Measurements from ENCODE around the gene PPTC7.
"Not testable (repeated sequence)": the region's sequence is repeated elsewhere in the genome, so short reads cannot be mapped to it uniquely, and the experiment has no call there.

Gene PPTC7

GRCh38 chr12:110590059-110590458 is 6.9 kb upstream of the PPTC7 start:
- in situ Hi-C loops (cut with MboI; ENCODE audit: low sequenced_read_pairs), result loop anchor here (10.0 kb wide), 1 partner anchor 75 kb away; no protein-coding TSS in a partner anchor

DNA sequence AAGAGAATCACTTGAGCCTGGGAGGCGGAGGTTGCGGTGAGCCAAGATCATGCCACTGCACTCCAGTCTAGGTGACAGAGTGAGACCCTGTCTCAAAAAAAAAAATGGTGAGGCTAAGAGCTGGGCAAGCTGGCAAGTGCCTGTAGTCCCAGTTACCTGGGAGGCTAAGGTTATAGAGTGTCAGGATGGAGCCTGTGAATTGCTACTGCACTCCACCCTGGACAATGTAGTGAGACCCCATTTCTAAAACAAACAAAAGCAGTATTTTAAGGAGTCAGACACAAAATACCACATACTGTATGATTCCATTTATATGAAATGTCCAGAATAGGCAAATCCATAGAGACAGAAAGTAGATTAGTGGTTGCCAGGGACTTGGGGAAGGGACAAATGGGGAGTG is 4.0 kb upstream of the PPTC7 start:
- in situ Hi-C loops (cut with MboI; ENCODE audit: low sequenced_read_pairs), result not testable (repeated sequence)

GRCh38 chr12:110585231-110585799 is 2.2 kb upstream of the PPTC7 start:
- in situ Hi-C loops (cut with MboI; ENCODE audit: low sequenced_read_pairs), result no loop called here

DNA sequence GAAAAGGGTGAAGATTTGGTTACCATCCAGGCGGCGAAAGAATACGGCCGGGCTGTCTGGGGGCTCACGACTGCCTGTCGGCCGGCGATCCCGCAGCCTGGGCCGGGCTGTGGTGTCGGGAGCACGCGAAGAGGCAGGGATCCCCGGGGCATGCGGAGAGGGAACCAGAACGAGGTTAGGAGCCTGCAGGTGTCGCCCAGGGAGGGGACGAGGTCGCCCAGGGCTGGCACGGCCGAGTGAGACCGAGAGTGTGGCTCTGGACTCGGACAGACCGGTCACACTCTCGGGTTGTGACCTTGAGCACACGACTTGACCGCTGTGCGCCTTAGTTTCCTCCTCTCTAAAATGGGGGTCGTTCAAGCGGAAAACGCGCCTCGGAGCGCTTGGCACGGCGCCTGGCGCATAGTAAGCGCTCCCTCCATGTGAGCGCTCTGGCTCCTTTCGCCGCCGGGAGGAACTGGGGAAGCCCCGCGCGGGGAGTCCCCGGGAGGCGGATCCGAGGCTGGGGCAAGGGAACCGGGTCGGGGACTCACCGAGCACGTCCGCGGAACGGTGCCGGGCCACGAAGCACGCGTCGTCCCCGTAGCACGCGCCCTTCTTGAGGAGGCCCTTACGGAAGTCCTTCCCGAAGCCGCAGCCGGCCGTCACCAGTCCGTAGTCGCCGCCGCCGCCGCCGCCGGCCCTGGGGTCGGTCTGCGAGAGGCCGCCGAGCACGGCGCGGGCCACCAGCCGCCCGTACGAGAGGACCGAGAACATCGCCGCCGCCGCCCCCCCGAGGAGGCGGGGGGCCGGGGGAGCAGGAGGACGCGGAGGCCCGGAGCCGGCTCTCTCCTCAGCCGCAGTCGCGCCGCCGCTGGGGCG is 612 bp downstream of the PPTC7 start:
- in situ Hi-C loops (cut with MboI; ENCODE audit: low sequenced_read_pairs), result no loop called here

DNA sequence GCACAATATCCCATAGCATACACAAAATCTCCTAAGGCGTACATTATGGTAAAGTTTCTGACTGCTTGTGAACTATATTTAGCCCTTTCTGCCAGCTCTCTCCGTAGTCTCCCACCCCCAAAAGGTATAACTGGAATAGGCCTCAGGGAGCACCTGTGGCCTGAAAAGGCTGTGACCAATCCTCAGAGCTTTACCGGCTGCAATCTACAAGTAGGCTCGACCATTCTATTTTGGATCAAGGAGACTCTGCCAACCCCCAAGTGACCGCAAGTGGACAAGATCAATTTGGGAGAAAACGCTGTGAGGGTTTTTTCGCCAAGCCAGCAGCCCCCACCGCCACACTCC is 1.2 kb downstream of the PPTC7 start:
- in situ Hi-C loops (cut with MboI; ENCODE audit: low sequenced_read_pairs), result no loop called here

DNA sequence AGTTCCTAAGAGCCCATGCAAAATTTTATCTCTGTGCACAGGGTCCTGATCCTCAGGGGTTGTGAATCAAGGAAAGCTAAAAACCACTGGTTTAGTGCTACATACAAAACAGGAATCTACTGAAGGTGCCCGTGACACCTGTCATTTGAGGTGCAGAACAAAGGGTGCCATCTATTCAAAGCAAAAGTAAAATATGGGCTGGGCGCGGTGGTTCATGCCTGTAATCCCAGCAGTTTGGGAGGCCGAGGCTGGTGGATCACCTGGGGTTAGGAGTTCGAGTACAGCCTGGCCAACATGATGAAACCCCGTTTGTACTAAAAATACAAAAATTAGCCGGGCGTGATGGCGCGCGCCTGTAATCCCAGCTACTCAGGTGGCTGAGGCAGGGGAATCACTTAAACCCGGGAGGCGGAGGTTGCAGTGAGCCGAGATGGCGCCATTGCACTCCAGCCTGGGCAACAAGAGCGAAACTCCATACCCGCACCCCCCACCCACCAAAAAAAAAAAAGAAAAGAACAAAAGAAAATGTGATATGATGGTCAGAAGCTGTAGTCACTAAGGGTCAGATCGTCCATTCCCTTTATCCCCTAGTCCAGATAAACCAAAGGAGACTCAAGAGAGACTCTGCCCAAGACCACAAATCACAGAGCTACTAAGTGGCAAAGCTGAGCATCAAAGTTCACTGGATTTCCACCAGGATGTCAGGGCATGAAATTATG is 3.4 kb downstream of the PPTC7 start:
- in situ Hi-C loops (cut with MboI; ENCODE audit: low sequenced_read_pairs), result no loop called here

- in situ Hi-C loops (cut with MboI; ENCODE audit: low sequenced_read_pairs), result no loop called here
Observed at GRCh38 chr12:110578694-110579534, 4.2 kb downstream of the PPTC7 start.

GRCh38 chr12:110577864-110578693 is 5.0 kb downstream of the PPTC7 start:
- in situ Hi-C loops (cut with MboI; ENCODE audit: low sequenced_read_pairs), result no loop called here

- in situ Hi-C loops (cut with MboI; ENCODE audit: low sequenced_read_pairs), result no loop called here
Observed at GRCh38 chr12:110576504-110576903, 6.6 kb downstream of the PPTC7 start.

DNA sequence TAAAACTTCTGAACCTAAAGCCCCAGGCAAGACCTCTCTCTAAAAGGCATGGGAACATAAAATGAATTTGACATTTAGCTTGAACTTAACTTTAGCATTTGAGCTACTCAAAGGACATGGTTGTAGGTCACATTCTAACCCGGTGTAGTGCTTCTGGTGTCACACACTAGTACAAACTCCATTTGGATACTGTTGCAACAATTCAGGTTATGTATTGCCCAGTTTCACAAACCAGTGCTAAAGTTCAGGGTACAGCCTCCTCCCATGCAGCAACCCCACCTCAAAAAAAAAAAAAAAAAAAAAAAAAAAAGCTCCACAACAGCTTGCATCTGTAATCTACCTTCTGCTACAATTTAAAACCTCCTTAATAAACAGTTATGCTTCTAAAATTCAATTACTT is 7.8 kb downstream of the PPTC7 start:
- in situ Hi-C loops (cut with MboI; ENCODE audit: low sequenced_read_pairs), result no loop called here

- in situ Hi-C loops (cut with MboI; ENCODE audit: low sequenced_read_pairs), result not testable (repeated sequence)
Observed at GRCh38 chr12:110574717-110575230, 8.3 kb downstream of the PPTC7 start.

GRCh38 chr12:110574044-110574443 is 9.1 kb downstream of the PPTC7 start:
- in situ Hi-C loops (cut with MboI; ENCODE audit: low sequenced_read_pairs), result no loop called here

GRCh38 chr12:110570798-110571197 is 12.3 kb downstream of the PPTC7 start:
- in situ Hi-C loops (cut with MboI; ENCODE audit: low sequenced_read_pairs), result not testable (repeated sequence)

DNA sequence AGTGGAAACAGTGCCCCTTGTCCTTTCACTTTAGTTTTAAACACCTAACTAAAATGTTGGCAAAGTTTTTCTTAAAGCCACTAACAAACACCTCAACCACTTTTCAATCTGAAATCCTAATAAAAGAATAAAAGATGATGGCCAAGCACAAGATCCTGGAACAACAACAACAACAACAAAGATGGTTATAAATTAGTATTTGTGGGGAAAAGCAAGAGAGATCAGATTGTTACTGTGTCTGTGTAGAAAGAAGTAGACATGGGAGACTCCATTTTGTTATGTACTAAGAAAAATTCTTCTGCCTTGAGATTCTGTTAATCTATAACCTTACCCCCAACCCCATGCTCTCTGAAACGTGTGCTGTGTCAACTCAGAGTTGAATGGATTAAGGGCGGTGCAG is 13.3 kb downstream of the PPTC7 start:
- in situ Hi-C loops (cut with MboI; ENCODE audit: low sequenced_read_pairs), result not testable (repeated sequence)

DNA sequence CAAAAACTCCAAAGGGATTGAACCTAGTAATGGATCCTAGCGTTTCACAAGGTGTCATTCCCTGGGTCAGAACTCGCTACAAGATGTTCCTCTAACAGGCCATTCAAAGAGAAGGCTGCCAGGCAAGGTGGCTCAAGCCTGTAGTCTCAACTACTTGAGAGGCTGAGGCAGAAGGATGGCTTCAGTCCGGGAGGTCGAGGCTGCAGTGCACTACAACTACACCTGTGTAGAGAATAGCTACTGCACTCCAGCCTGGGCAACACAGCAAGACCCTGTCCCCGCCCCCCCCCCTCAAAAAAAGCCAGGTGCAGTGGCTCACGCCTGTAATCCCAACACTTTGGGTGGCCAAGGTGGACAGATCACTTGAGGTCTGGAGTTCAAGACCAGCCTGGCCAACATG is 14.4 kb downstream of the PPTC7 start:
- in situ Hi-C loops (cut with MboI; ENCODE audit: low sequenced_read_pairs), result no loop called here

- in situ Hi-C loops (cut with MboI; ENCODE audit: low sequenced_read_pairs), result no loop called here
Observed at GRCh38 chr12:110566993-110567392, 16.1 kb downstream of the PPTC7 start.

GRCh38 chr12:110565894-110566871 is 16.9 kb downstream of the PPTC7 start:
- in situ Hi-C loops (cut with MboI; ENCODE audit: low sequenced_read_pairs), result no loop called here

GRCh38 chr12:110564471-110564991 is 18.6 kb downstream of the PPTC7 start:
- in situ Hi-C loops (cut with MboI; ENCODE audit: low sequenced_read_pairs), result no loop called here

All from HL-60/S4 (cell line).